Vein endothelial cell (primary cell): Measurements from ENCODE around the gene PRKACB. TPM values are rescaled to one million over a fixed set of nuclear protein-coding genes. Genes with fewer than 3 reads are reported as not detected.

Experiments
- small RNA-seq: library from RNA; depleted of rRNA; stranded (forward); fragments of <200 nt; gene quantifications from one replicate; pipeline ENCODE3, GENCODE V24; 2012
- total RNA-seq: library from RNA; depleted of rRNA; stranded (reverse); fragments of >200 nt; gene quantifications from 2 replicates; pipeline ENCODE4 v1.2.3, GENCODE V29; 2012

The PRKACB gene
- total RNA-seq, result 74.1 and 98.9 TPM in 2 replicates

DNA sequence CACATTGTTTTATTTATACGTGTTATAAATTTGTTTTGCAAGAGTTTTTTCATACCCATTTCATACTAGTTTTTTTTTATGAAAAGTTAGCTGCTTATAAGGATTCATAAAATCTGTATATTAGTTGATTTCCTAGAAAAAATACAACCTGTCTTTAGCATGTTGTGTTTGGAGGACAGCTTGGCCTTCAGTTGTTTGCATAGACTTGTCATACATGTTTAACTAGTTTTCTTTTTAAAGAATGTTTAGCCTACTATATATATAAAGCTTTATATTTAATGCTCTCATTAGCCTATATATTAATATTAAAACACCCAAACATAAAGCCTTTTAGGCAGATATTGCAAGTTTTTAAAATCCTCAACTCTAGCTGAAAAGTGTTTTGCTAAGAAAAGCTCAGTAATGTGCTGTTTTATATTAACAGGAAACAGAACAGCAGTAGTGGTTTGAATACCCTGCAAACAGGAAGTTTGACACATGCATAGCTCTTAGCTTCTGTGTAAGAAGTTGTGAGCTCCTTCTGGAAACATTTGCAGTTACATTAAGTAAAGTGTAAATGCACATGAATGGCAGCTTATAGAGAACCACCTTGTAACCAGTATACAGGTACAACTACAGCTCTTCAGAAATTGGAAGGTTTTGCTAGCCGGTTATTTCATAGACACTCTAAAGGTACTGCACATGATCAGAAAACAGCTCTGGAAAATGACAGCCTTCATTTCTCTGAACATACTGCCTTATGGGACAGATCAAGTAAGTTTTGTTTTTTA is at the start of gene PRKACB:
PRKACB (plus strand) TSS at position 476 of the 770 bp plus-strand sequence; CDS start at position 567, 91 bp downstream.

Small RNA genes lying within 50 kb of the gene (small RNA-seq; reads per million reads assigned to genes)
- gene AL450063.1, result not detected
- gene RF00410, result not detected

Other genes starting within 250 kb of the PRKACB start
- gene TTLL7, start 145.1 kb upstream of the PRKACB start, total RNA-seq, result 0.98 and 2.8 TPM in 2 replicates
- gene SAMD13, start 157.4 kb downstream of the PRKACB start, total RNA-seq, result 2.3 and 2.4 TPM in 2 replicates